Upper lobe of left lung (tissue), 4 donors: ENCODE measurements around the gene ZNF23.

Experiments used
- CTCF ChIP-seq, 6 experiments: fragments of 450-650 bp in 4 of 6; fragments of 200-600 bp in 2 of 6; sonication (generic) in 2 of 6; IDR thresholded peaks; one replicate each; pipeline ENCODE4 v1.5.1; 2016 to 2019; ENCODE audit warnings: antibody characterized with exemption in 6 of 6
- POLR2AphosphoS5 ChIP-seq, 2 donors: sonication (generic); formaldehyde crosslinking; IDR thresholded peaks; one replicate each; pipeline ENCODE4 v1.5.1; 2017; ENCODE audit warnings: antibody characterized with exemption in 2 of 2

GRCh38 chr16:71464231-71464630, 2.2 kb upstream of the ZNF23 start:
- TF ChIP-seq POLR2AphosphoS5 (IDR thresholded peaks at IDR 0.05) (no peak), CTCF (IDR thresholded peaks at IDR 0.05) (no peak)
